HG03039 (cell line): ENCODE results near the gene CRACR2A.
A peak's percentile ranks its signal among the peaks of the same experiment; 100 is the strongest.

Experiments
- ATAC-seq: cut with Tn5 transposase; IDR thresholded peaks from one replicate; pipeline ENCODE4 v1.9.1; 2021; ENCODE audit warnings: mild to moderate bottlenecking, moderate library complexity; ENCODE audit not compliant: unreplicated experiment

The CRACR2A gene, protein sequence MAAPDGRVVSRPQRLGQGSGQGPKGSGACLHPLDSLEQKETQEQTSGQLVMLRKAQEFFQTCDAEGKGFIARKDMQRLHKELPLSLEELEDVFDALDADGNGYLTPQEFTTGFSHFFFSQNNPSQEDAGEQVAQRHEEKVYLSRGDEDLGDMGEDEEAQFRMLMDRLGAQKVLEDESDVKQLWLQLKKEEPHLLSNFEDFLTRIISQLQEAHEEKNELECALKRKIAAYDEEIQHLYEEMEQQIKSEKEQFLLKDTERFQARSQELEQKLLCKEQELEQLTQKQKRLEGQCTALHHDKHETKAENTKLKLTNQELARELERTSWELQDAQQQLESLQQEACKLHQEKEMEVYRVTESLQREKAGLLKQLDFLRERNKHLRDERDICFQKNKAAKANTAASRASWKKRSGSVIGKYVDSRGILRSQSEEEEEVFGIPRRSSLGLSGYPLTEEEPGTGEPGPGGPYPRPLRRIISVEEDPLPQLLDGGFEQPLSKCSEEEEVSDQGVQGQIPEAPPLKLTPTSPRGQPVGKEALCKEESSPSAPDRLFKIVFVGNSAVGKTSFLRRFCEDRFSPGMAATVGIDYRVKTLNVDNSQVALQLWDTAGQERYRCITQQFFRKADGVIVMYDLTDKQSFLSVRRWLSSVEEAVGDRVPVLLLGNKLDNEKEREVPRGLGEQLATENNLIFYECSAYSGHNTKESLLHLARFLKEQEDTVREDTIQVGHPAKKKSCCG

DNA sequence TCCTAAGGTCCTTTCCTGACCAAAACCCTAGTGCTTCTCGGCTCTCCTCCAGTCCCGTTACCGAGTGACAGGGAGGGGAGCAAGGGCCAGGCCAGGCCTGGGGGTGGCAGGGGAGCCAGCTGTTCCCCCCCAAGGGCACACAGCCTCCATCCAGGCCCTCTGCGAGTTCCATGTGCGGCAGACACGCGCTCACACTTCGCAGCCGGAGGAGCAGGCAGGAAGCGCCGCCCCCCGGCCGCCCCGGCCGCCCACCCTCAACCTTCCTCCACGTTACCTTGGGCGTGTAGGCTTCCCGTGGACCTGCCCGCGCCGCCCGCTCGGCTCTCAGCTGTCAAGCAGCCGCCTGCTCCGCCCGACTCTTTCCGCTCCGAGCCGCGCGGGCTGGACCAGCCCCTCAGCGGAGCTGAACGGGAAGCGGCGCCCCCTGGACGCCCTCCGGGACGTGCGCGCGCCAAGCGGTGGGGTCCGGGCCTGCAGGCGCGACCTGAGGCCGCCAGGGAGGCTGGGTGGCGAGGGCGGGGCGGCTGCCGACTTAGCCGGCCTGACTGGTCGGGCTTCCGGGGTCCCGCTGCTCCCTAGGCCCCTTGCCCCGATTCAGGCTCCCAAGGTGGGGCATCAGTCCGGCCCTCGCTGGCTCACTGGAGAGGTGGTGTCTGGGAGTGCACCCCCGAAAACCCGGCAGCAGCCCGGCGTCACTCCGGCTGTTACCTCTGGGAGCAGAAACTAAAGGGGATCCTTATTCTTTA lies at the start of gene CRACR2A:
TSS of gene CRACR2A (minus strand) at position 369 of the 746 bp plus-strand sequence. CDS start 56,110 bp downstream, outside the sequence.
- ATAC-seq, result peak; percentile 84

DNA sequence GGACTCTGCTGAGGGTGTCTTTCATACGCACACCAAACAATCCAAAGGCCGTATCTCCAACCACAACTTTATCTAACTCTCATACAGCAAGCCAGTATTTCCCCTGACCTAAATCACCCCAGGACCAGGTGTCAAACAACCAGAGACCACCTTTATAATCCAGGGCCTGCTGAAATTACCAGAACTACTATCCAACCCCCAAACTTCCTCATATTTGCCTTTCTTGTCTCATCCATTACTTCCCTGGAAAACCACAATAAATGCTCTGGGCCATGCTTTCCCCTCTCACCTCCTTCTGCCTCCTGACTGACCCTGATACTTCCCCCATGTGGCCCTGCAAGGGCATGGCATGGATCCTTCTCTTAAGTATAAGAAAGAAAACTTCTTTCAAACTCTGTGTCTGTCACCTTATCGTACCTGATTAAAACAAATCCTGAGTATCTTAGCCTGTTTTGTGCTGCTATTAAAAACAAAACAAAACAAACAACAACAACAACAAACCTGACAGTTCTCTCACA lies 44.7 kb upstream of the CRACR2A start:
- no peak for ATAC-seq

DNA sequence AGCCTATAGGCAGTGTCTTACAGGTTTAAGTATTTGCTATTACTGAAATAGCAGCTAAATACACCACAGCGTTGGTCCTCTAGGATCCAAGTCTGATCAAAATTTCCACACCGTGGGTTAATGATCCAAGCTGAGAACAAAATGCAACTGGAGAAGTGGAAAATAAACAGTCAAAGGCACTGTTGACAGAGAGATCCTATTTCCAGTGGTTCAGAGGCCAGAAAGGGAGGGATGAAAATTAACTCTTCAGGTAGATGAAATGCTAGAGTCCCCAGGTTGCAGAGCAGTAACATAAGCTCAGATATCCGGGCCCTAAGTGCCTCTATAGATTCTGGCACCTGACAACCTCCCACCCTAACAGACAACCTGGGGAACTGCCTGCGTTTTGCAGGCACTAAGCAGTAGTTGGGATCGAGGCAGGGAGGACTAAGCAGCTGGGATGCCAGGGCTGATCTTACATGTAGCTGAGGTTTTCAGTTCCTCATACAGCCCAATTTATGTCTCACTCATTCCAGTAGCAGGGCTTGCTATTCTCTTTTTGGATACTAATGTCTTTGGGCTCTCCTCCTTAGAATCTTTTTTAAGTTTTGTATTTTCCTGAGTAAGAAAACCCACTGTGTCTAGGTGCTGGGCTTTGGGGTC lies 42.7 kb upstream of the CRACR2A start:
- no peak for ATAC-seq

DNA sequence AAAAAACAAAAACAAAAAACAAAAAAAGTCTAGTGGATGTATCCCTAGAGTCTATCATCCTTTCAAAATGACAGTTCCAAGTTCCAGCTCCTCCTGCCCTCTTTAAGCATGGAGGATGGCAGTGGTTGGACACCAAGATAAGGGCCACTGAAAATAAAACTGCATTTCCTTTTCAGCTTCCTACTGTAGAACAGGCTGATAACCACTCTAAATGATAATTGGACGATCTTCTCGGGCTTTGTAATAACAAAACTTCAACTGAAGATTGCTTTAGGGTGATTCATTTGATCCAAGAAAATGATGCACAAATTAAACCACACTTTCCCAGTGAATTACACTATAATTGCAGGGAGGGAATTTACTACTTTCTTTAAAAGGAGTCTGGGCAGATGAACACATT lies 42.2 kb upstream of the CRACR2A start:
- ATAC-seq, result no peak

DNA sequence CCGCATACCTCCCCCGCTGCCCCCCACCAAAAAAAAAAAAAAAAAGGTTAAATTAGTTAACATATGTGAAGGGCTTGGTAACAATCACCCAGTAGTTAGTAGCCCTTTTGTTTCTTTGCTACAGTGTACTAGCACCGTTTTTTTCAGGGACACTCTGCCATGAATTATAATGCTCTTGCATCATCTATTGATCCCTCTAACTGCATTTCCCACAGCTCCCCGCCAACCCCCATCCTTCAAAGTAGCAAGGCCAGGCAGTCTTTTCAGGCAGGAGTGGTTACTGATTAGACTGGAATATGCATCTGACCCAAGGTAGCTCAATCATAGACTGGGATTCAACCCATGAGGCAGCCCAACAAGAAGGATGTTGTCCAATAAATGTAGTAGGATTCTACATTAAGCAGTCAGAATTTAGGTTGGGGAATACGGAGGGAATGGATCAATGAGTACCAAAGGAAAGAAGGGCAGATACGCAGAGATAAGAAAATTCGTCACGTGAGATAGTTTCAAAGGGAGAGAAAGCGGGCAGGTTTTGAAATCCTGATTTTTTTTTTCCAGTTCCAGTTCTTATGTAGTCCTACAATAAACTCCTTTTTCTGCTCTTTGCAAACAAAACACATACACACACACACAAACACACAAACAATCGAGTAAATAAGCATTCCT lies 39.8 kb upstream of the CRACR2A start:
- no peak for ATAC-seq

DNA sequence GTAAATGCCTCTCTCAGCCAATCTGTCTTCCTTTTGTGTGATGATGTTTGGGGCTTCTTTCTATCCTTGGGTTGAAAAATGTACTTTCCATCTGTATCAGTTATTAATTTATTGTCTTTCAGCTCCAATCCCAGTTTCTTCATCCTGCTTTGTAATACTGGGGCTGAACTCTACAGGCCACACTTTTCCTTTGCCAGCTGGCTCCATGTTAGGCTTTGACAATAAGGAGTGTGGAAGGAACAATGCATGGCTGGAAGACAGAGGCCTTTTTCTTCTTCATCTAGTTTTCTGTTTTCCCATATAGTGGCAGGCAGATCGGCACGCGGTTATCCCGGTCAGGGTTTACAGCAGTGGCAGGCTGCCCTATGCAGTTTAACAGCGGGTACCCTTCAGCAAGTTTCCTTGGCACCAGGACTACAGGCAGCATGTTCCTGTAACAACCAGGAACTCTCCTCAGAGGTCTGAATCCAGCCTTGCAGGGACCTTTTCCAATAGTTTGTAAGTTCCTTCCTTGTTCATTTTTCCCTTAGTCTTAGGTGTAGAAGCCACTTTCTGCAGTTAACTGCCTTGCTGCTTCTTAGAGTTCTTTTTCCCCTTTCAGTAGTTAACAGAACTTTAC lies 38.5 kb upstream of the CRACR2A start:
- no peak for ATAC-seq

DNA sequence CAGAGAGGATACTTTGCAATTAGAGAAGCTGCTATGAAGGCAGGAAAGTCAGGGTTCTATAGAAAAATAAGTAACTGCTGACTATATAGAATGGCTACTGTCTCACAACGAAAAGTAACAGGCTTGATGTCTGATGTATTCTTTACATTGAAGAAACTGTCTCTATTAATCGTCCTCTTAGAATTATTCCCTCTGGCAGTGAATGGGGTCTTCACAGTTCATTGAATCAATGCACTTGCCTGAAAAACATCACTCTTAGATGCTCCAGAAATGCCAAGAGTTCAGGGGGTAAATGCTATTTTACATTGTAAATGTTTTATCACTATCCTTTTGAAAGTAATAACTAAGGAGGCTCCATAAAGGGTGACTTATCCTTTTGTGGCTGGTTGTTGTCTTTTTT lies 37.7 kb upstream of the CRACR2A start:
- ATAC-seq, result no peak

DNA sequence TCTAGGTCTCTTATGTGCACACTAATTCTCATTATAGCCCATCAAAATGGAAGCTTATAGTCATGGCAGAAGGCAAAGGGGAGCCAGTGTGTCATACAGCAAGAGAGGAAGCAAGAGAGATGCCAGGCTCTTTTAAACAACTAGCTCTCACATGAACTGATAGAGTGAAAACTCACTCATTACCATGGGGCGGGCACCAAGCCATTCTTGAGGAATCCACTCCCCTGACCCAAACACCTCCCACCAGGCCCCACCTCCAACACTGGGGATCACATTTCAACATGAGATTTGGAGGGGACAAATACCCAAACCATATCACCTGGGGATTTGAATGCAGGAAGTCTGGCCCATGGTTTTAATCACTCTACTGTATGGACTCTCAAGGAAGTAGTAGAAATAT lies 36.9 kb upstream of the CRACR2A start:
- ATAC-seq, result no peak

DNA sequence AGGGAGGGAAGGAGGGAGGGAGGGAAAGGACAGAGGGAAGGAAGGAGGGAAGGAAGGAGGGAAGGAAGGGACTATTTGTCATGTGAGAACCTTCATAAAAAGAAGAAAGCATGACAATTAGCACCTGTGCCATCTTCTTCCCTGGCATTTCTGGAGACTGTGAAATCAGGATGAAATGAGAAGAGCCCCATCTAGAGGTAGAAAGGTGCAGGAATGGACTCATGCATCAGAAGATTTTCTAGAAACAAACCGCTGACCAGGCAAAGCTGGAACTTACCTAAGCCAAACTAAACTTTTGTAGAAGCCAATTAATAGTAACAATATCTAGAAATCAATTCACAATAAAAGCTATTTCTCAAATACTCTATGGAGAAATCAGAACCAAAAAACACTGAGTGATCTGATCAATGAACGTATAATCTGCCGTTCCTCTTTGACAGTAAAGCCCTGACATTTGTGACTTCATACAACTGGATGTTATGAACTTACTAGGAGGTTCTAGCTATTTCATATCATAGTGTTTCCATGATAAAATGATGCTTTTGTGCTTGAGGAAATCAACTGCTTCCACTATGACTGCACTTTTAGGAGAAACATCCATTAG lies 24.4 kb upstream of the CRACR2A start:
- ATAC-seq, result no peak

DNA sequence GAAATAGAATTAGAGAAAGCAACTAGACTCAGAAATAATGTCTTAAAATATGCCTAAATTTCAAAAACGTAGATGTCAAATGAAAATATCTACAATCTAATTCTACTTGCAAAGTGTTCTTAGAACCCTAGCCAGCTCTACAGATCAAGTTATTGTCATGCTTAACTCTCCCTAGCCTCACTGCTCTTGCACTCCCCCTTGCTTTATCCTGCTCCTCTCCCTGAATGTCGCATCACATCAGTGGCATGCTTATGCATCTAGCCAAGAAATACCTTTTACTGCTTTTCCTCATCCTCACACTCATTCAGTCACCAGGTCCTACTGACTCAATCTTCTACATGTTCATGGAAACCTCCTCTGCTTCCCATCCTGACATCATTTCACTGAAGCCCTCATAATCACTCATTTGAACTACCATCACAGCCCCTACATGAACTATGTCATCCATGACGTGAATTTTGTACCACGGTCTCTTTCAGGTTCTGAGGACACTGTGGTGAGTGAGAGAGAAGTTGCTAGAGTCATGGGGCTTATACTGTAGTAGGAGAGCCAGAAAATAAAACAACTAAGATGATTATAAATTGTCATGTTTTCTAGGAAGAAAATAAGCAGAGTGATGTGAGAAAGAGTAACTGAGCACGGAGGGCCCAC lies 22.6 kb upstream of the CRACR2A start:
- ATAC-seq, result no peak

DNA sequence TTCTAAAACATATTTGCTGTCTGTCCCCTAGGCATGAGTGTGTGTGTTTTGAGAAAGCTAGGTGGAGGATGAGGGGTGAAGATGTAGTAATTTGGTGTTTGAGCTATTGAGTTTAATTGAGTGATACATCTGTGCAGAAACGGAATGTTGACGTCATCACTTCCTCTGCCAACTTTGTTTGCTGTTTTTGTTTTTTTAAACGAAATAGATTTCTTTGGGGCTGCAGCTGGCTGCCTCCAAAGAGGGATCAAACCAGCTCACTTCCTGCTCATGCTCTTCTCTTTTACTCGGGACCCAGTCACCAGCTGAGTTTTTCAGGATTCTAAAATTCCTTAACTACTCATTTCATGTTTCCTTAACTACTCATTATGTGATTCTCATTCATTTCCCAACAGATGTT lies 19.5 kb upstream of the CRACR2A start:
- no peak for ATAC-seq

DNA sequence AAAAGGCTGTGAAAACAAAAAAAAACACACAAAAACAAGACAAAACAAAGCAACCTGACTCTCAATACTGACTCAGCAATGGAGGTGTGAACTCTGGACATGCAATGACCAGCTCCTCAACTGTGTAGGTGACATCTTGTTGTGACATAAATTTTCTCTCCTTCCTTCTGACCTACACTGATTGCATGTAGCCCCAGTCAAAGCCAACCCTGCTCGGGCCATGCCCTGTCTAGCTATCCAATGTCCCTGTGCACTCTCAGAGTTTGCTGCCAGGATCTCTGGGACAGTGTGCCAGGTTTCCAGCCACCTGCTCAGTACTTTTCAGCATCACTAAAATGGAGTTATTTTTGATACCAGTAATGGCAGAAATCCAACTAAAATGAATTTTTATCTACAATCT lies 18.9 kb upstream of the CRACR2A start:
- ATAC-seq, result no peak

DNA sequence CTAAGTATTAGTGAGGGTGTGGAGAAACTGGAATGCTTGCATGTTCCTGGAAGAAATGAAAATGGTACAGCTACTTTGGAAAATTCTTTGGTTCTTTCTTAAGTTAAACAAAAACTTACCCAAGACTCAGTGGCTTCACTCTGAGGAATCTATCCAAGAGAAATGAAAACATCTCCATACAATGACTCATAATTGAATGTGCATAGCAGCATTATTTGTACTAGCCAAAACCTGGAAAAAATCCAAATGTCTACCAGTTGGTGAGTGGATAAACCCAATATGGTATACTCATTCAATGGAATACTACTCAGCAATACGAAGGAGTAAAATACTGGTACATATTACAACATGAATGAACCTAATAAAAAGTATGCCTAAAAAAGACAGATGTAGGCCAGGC lies 18.0 kb upstream of the CRACR2A start:
- ATAC-seq, result no peak

DNA sequence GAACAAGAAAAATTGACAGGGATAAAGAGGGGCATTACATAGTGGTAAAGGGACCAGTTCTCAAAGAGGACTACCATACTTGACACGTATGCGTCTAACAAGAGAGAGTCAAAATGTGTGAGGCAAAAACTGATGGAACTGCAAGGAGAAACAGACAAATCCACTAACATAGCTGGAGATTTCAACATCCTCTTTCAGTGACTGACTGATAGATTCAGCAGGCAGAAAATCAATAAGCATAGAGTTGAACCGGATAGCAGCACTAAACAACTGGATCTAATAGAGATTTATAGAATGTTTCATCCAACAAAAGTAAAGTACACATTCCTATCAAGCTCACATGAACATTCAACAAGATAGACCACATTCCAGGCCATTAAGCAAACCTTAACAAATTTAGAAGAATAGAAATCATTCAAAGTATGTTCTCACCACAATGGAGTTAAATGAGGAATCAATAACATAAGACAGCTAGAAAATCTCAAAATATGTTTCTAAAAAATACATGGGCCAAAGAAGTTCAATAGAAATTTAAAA lies 16.1 kb upstream of the CRACR2A start:
- no peak for ATAC-seq

DNA sequence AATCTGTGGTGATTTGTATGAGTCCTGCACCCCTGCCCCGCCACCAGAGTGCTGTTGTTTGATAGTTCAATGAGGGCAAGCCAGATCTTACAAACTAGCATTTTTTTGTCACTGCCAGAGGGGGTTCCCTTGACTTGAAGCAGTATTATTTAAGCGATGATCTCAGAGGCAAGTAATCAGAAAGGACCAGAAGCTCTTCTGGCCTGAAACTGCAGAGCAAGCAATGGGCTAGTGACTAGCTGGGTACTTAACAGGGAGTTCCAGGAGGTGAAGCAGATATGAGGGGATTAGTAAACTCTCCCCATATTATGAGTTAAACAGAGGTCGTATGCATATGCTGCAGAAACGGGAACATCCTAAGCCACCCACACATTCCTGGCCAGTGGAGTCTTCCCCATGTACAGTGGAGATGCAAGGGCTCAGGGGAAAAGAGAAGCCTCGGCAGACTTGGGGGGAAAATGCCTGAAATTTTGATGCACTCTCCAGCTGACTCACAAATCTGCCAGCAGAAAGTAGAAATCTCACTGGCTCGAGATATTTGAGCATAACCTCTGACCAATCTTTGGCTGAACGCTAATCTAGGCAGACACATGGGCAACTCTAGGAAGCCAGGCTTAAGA lies 8.3 kb upstream of the CRACR2A start:
- ATAC-seq, result no peak

DNA sequence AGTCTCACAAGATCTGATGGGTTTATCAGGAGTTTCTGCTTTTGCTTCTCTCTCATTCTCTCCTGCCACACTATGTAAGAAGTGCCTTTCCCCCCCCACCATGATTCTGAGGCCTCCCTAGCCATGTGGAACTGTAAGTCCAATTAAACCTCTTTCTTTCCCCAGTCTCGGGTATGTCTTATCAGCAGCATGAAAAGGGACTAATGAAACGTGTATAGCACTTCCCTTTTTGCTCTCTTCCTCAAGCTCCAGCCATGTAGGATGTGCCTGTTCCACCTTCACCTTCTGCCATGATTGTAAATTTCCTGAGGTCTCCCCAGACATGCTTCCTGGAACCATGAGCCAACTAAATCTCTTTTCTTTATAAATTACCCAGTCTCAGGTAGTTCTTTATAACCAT lies 7.0 kb upstream of the CRACR2A start:
- ATAC-seq, result no peak

DNA sequence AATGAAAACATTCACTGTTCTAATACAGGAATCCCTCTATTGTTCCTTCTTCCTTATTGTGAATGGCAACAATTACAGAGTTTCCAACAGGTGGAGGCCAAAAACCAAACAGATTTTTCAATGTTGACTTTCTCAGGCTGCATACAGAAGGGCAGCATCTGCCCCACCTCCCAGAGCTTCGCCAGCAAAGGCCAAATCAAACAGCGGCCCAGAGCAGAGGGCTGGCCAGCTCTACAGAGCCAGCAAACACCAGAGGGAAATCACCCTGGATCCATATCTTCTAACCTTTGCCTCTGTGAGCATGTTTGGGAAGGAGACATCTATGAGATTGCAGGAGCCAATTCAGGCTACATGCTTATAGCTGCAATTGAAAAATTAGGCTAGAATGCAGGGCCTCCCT lies 4.4 kb upstream of the CRACR2A start:
- no peak for ATAC-seq

DNA sequence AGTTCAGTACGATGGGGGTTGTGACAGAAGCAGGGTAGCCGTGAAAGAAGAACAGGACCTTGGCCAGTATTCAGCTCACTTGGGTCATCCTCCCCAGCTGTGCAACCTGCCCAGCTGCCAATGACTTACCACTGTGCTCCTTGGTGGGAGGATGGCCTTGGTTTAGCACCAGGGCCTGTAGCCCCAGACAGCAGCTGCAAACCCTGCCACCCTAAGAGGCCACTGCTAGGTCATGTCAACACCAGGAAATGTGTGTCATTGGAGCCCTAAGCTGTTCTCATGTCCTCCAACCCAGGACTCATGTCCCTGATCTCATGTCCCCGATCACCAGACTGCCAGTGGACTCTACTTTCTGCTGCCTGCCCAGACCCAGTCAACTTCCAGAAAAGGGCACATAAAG lies 3.0 kb upstream of the CRACR2A start:
- ATAC-seq, result no peak
